K562 (cell line): ENCODE data around the gene HSPA6. TPM values are rescaled to one million over a fixed set of nuclear protein-coding genes. Genes with fewer than 3 reads are reported as not detected.
A peak's percentile ranks its signal among the peaks of the same experiment; 100 is the strongest.

ENCODE experiments used
- ARID2 ChIP-seq: fragments of 450-650 bp; IDR thresholded peaks from 2 replicates; pipeline ENCODE4 v1.6.1; 2017; ENCODE audit warnings: antibody characterized with exemption, mild to moderate bottlenecking
- ARNT ChIP-seq, 2 experiments: fragments of 450-650 bp; IDR thresholded peaks; 2 replicates each; pipeline ENCODE4 v1.6.1; 2016; ENCODE audit warnings: mild to moderate bottlenecking in 1 of 2
- BHLHE40 ChIP-seq: IDR thresholded peaks from 2 replicates; pipeline ENCODE4 v1.6.1; 2011; ENCODE audit warnings: low read length, improper control_type of control experiment
- BRF1 ChIP-seq: IDR thresholded peaks from 3 replicates; pipeline ENCODE4 v1.6.1; 2011; ENCODE audit warnings: borderline replicate concordance, mild to moderate bottlenecking; ENCODE audit not compliant: insufficient read length; ENCODE audit errors: extremely low read depth
- CBX3 ChIP-seq, 2 experiments: IDR thresholded peaks; 1 replicate in 1 of 2; 2 replicates in 1 of 2; pipeline ENCODE4 v1.6.1; 2012; ENCODE audit warnings: inconsistent platforms in 2 of 2, low read length in 2 of 2, borderline replicate concordance in 1 of 2, control low read depth in 1 of 2
- CREB1 ChIP-seq, 2 experiments: sonication (generic) in 1 of 2; formaldehyde crosslinking in 1 of 2; IDR thresholded peaks; 2 replicates each; pipeline versions ENCODE4 v1.6.1 to v1.8.0; 2012 to 2022; ENCODE audit warnings: inconsistent platforms in 1 of 2, mild to moderate bottlenecking in 1 of 2, missing genetic modification reagents in 1 of 2, moderate library complexity in 1 of 2
- DPF2 ChIP-seq: fragments of 450-650 bp; IDR thresholded peaks from 2 replicates; pipeline ENCODE4 v1.6.1; 2016
- L3MBTL2 ChIP-seq: fragments of 450-650 bp; IDR thresholded peaks from 2 replicates; pipeline ENCODE4 v1.6.1; 2016; ENCODE audit warnings: mild to moderate bottlenecking, moderate library complexity
- MYC ChIP-seq, 2 experiments: fragments of 250-450 bp in 1 of 2; sonication (Bioruptor Pico) in 1 of 2; IDR thresholded peaks; 2 replicates each; pipeline versions ENCODE4 v1.5.1 to v1.6.1; 2012 to 2021; ENCODE audit warnings: low read depth in 2 of 2, borderline replicate concordance in 1 of 2, improper control_type of control experiment in 1 of 2, low read length in 1 of 2, mild to moderate bottlenecking in 1 of 2, moderate library complexity in 1 of 2
- PHF8 ChIP-seq: fragments of 200-600 bp; sonication (generic); IDR thresholded peaks from 2 replicates; pipeline ENCODE4 v1.6.1; 2012; ENCODE audit warnings: mixed run types, mild to moderate bottlenecking, inconsistent platforms, low read length, moderate library complexity, borderline replicate concordance
- PURB ChIP-seq: sonication (generic); formaldehyde crosslinking; IDR thresholded peaks from 2 replicates; pipeline ENCODE4 v1.9.0; 2021; ENCODE audit warnings: low read depth, mild to moderate bottlenecking, missing genetic modification reagents
- RAD51 ChIP-seq: fragments of 450-650 bp; IDR thresholded peaks from 2 replicates; pipeline ENCODE4 v1.7.1; 2016; ENCODE audit warnings: low read depth, mild to moderate bottlenecking, borderline replicate concordance
- RCOR1 ChIP-seq, 2 experiments: IDR thresholded peaks; 2 replicates each; pipeline ENCODE4 v1.6.1; 2012; ENCODE audit warnings: low read depth in 2 of 2, low read length in 2 of 2, borderline replicate concordance in 1 of 2, improper control_type of control experiment in 1 of 2
- SMARCA4 ChIP-seq: fragments of 450-650 bp; IDR thresholded peaks from 2 replicates; pipeline ENCODE4 v1.6.1; 2016
- SMARCA5 ChIP-seq: fragments of 450-650 bp; IDR thresholded peaks from 2 replicates; pipeline ENCODE4 v1.6.1; 2016
- SMARCE1 ChIP-seq: fragments of 450-650 bp; IDR thresholded peaks from 2 replicates; pipeline ENCODE4 v1.7.1; 2016; ENCODE audit warnings: mild to moderate bottlenecking
- SNRNP70 ChIP-seq: fragments of 200-400 bp; formaldehyde crosslinking; optimal IDR thresholded peaks from 2 replicates; pipeline ENCODE3; 2017; ENCODE audit warnings: low read depth, low read length
- YY1 ChIP-seq, 3 experiments: IDR thresholded peaks; 2 replicates each; pipeline ENCODE4 v1.6.1; 2011; ENCODE audit warnings: low read length in 2 of 3, mild to moderate bottlenecking in 2 of 3, moderate library complexity in 2 of 3, borderline replicate concordance in 1 of 3, control low read depth in 1 of 3, low read depth in 1 of 3; ENCODE audit not compliant: insufficient read depth in 3 of 3, insufficient replicate concordance in 2 of 3, control insufficient read depth in 1 of 3, insufficient read length in 1 of 3; ENCODE audit errors: extremely low read depth in 1 of 3
- polyA plus RNA-seq, 8 experiments: library from polyadenylated mRNA; depleted of rRNA in 4 of 8; stranded (reverse) in 5 of 8; unstranded in 3 of 8; fragments of >200 nt; fragmentation: Nextera tagmentation in 2 of 8; fragmentation: Illumina TruSeq in 1 of 8; extraction: Ambion mirVana in 2 of 8; extraction: Trizol in 1 of 8; gene quantifications; 2 replicates each; pipeline versions ENCODE4 v1.2.1 to v1.2.3, GENCODE V29; 2011 to 2014; ENCODE audit warnings: inconsistent platforms in 1 of 8, missing spikeins in 1 of 8
- total RNA-seq, 7 experiments: library from RNA; depleted of rRNA in 6 of 7; stranded (reverse); fragments of >200 nt in 6 of 7; fragmentation: Illumina TruSeq in 2 of 7; extraction: Trizol in 2 of 7; gene quantifications; 2 replicates each; pipeline versions ENCODE4 v1.2.1 to v1.2.3, GENCODE V29; 2011 to 2021; ENCODE audit warnings: low replicate concordance in 1 of 7
- TF ChIP-seq, protein P1 (sequence below), 3 experiments: IDR thresholded peaks in 2 of 3; conservative IDR thresholded peaks in 1 of 3; 2 replicates each; pipeline ENCODE4 v1.5.1; 2011 to 2012; ENCODE audit warnings: low read length in 3 of 3, mild to moderate bottlenecking in 3 of 3, control low read depth in 2 of 3, improper control_type of control experiment in 1 of 3, inconsistent platforms in 1 of 3, low read depth in 1 of 3, mixed read lengths in 1 of 3, moderate library complexity in 1 of 3; ENCODE audit not compliant: insufficient read depth in 2 of 3
- TF ChIP-seq, protein P2 (sequence below): fragments of 200-800 bp; sonication (Bioruptor generic); IDR thresholded peaks from 2 replicates; pipeline ENCODE4 v1.6.1; 2017; ENCODE audit warnings: missing genetic modification characterization, missing compliant biosample characterization
- TF ChIP-seq, protein P3 (sequence below): fragments of 450-650 bp; conservative IDR thresholded peaks from 2 replicates; pipeline ENCODE4 v1.6.1; 2016; ENCODE audit warnings: missing genetic modification characterization, low read depth, mild to moderate bottlenecking, missing compliant biosample characterization, moderate library complexity

Gene HSPA6
- total and polyA plus RNA-seq, 9 of the 15 experiments (the other 6 are each of a cell fraction or from before 2014, with no cell fraction given): 0.15 to 10.0 (median 2.4) TPM

DNA sequence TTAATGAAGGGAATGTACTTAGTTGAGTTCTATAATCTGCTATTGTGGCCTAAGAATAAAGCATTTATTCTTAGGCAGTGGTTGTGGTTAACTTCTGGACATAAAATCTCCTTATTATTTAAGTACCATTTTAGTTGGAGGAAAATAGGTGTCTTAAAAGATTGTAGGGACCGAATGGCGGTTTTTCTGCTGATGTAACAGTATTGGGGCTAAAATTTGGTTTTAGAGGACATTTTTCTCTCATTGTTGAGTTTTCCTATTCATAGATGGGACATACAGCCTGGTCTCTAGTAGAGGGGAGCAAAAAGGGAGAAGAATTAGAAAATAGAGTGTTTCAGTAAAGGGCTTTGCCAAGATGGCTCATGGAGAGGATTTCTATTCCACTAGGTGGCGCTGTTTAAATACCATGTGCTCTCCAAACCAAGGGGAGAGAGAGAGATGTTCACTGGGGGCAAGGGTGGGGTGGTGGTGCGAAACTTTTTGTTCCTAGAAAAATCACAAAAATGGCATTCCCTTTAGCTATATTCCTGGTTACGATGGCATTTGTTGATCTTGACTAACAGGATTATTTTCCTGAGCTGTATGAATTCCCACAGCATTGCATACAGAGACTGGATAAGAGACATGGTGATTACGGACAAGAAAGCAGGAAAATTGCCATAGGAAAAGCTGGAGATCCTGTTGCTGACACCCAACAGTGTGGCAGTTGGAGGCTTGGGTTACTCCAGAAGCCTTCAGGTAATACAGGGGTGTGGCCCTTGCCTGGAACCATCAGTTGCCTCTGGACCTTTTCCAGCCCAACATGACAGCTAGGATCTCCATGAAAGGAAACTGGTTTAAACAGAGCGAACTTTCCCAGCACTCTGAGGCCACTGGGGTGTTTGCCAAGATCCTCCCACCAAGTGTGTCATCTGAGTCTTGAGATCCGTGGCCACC lies 37.3 kb upstream of the HSPA6 start (continued):
- TF ChIP-seq, protein P1, sequence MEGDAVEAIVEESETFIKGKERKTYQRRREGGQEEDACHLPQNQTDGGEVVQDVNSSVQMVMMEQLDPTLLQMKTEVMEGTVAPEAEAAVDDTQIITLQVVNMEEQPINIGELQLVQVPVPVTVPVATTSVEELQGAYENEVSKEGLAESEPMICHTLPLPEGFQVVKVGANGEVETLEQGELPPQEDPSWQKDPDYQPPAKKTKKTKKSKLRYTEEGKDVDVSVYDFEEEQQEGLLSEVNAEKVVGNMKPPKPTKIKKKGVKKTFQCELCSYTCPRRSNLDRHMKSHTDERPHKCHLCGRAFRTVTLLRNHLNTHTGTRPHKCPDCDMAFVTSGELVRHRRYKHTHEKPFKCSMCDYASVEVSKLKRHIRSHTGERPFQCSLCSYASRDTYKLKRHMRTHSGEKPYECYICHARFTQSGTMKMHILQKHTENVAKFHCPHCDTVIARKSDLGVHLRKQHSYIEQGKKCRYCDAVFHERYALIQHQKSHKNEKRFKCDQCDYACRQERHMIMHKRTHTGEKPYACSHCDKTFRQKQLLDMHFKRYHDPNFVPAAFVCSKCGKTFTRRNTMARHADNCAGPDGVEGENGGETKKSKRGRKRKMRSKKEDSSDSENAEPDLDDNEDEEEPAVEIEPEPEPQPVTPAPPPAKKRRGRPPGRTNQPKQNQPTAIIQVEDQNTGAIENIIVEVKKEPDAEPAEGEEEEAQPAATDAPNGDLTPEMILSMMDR (IDR thresholded peaks at IDR 0.05 in 2 of 3, conservative IDR thresholded peaks at IDR 0.05 in 1 of 3; ENCODE audit: insufficient read depth in 2 of 3, low read depth in 1 of 3, low read length in 3 of 3): peak; percentile 72 to 93 (median 82)
- TF ChIP-seq BHLHE40: no peak
- peak; percentile 94 for TF ChIP-seq ARID2
- TF ChIP-seq CBX3 (IDR thresholded peaks at IDR 0.05; ENCODE audit: borderline replicate concordance in 1 of 2, low read length in 2 of 2): peak in 1 of 2 experiments; percentile 71; a peak in 2 of 3 replicates
- peak; percentile 16; the same call in 1 of the 2 replicates for TF ChIP-seq SMARCE1
- TF ChIP-seq PHF8: peak; percentile 15; the same call in 1 of the 2 replicates
- peak in 2 of 3 experiments; percentile 51 to 78 for TF ChIP-seq YY1 (IDR thresholded peaks at IDR 0.05; ENCODE audit: borderline replicate concordance in 1 of 3, control insufficient read depth in 1 of 3, extremely low read depth in 1 of 3, insufficient read depth in 3 of 3, insufficient read length in 1 of 3, insufficient replicate concordance in 2 of 3, low read depth in 1 of 3, low read length in 2 of 3)
- TF ChIP-seq, protein P2, sequence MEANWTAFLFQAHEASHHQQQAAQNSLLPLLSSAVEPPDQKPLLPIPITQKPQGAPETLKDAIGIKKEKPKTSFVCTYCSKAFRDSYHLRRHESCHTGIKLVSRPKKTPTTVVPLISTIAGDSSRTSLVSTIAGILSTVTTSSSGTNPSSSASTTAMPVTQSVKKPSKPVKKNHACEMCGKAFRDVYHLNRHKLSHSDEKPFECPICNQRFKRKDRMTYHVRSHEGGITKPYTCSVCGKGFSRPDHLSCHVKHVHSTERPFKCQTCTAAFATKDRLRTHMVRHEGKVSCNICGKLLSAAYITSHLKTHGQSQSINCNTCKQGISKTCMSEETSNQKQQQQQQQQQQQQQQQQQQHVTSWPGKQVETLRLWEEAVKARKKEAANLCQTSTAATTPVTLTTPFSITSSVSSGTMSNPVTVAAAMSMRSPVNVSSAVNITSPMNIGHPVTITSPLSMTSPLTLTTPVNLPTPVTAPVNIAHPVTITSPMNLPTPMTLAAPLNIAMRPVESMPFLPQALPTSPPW (CRISPR knock-in tag): peak; percentile 81
- peak; percentile 46; the same call in 1 of the 2 replicates for TF ChIP-seq DPF2
- TF ChIP-seq RAD51: peak; percentile 15; the same call in 1 of the 2 replicates
- 0 out of 2 replicates have a peak, but pooled peaks have one; percentile 65 for TF ChIP-seq SMARCA4
- no peak for TF ChIP-seq BRF1
- no peak for TF ChIP-seq PURB (CRISPR knock-in tag)
- TF ChIP-seq SMARCA5: peak; percentile 28; the same call in 1 of the 2 replicates
- TF ChIP-seq, protein P3, sequence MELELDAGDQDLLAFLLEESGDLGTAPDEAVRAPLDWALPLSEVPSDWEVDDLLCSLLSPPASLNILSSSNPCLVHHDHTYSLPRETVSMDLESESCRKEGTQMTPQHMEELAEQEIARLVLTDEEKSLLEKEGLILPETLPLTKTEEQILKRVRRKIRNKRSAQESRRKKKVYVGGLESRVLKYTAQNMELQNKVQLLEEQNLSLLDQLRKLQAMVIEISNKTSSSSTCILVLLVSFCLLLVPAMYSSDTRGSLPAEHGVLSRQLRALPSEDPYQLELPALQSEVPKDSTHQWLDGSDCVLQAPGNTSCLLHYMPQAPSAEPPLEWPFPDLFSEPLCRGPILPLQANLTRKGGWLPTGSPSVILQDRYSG (tag): 0 out of 2 replicates have a peak, but pooled peaks have one; percentile 35
- TF ChIP-seq L3MBTL2: peak; percentile 65; the same call in 1 of the 2 replicates
- TF ChIP-seq RCOR1 (IDR thresholded peaks at IDR 0.05; ENCODE audit: borderline replicate concordance in 1 of 2, low read depth in 2 of 2, low read length in 2 of 2): peak in 1 of 2 experiments; percentile 4; a peak in 1 of 4 replicates
- TF ChIP-seq ARNT (IDR thresholded peaks at IDR 0.05): peak in 1 of 2 experiments; percentile 74; a peak in 1 of 4 replicates
- TF ChIP-seq SNRNP70: no peak
- TF ChIP-seq MYC (IDR thresholded peaks at IDR 0.05; ENCODE audit: low read depth, low read length): peak; percentile 81
- TF ChIP-seq MYC (CRISPR knock-in tag; IDR thresholded peaks at IDR 0.05; ENCODE audit: borderline replicate concordance, low read depth): no peak
- TF ChIP-seq CREB1 (IDR thresholded peaks at IDR 0.05): no peak
- 0 out of 2 replicates have a peak, but pooled peaks have one; percentile 12 for TF ChIP-seq CREB1 (CRISPR knock-in tag; IDR thresholded peaks at IDR 0.05)
